ENCODE measurements around the gene YTHDF1.

YTHDF1 gene

GRCh38 chr20:63206878-63207277, 9.1 kb downstream of the YTHDF1 start:
- DNase-seq = no peak

GRCh38 chr20:63205896-63206295, 10.0 kb downstream of the YTHDF1 start:
- no peak for DNase-seq

GRCh38 chr20:63204362-63204761, 11.6 kb downstream of the YTHDF1 start:
- DNase-seq = no peak

- DNase-seq = no peak
Measured at GRCh38 chr20:63202811-63203526, 13.0 kb downstream of the YTHDF1 start.

- no peak for DNase-seq
Measured at GRCh38 chr20:63202021-63202420, 13.9 kb downstream of the YTHDF1 start.

GRCh38 chr20:63198606-63199005, 17.3 kb downstream of the YTHDF1 start:
- no peak for DNase-seq

GRCh38 chr20:63196768-63197470, 19.0 kb downstream of the YTHDF1 start:
- DNase-seq = no peak

- no peak for DNase-seq
Measured at GRCh38 chr20:63194797-63195173, 21.1 kb downstream of the YTHDF1 start.

- DNase-seq = no peak
Measured at GRCh38 chr20:63194007-63194796, 21.7 kb downstream of the YTHDF1 start.

GRCh38 chr20:63192721-63193120, 23.2 kb downstream of the YTHDF1 start:
- DNase-seq = no peak

- no peak for DNase-seq
Measured at GRCh38 chr20:63191400-63191799, 24.5 kb downstream of the YTHDF1 start.

GRCh38 chr20:63190828-63191227, 25.1 kb downstream of the YTHDF1 start:
- no peak for DNase-seq

GRCh38 chr20:63189846-63190559, 25.9 kb downstream of the YTHDF1 start:
- no peak for DNase-seq

GRCh38 chr20:63189322-63189642, 26.6 kb downstream of the YTHDF1 start:
- DNase-seq = no peak

GRCh38 chr20:63188641-63189321, 27.1 kb downstream of the YTHDF1 start:
- no peak for DNase-seq

- no peak for DNase-seq
Measured at GRCh38 chr20:63188159-63188442, 27.8 kb downstream of the YTHDF1 start.

GRCh38 chr20:63187338-63188158, 28.4 kb downstream of the YTHDF1 start:
- DNase-seq = no peak

- DNase-seq = no peak
Measured at GRCh38 chr20:63186528-63187316, 29.2 kb downstream of the YTHDF1 start.

GRCh38 chr20:63186084-63186483, 29.8 kb downstream of the YTHDF1 start:
- DNase-seq = no peak

GRCh38 chr20:63185215-63185796, 30.6 kb downstream of the YTHDF1 start:
- no peak for DNase-seq

Measured in CD4-positive, alpha-beta T cell treated with Interferon alpha-2 for 1 hour (primary cell).